ENCODE results near the gene HRH1.
"Not testable (repeated sequence)": the region's sequence is repeated elsewhere in the genome, so short reads cannot be mapped to it uniquely, and the experiment has no call there.

HRH1 gene, protein sequence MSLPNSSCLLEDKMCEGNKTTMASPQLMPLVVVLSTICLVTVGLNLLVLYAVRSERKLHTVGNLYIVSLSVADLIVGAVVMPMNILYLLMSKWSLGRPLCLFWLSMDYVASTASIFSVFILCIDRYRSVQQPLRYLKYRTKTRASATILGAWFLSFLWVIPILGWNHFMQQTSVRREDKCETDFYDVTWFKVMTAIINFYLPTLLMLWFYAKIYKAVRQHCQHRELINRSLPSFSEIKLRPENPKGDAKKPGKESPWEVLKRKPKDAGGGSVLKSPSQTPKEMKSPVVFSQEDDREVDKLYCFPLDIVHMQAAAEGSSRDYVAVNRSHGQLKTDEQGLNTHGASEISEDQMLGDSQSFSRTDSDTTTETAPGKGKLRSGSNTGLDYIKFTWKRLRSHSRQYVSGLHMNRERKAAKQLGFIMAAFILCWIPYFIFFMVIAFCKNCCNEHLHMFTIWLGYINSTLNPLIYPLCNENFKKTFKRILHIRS

DNA sequence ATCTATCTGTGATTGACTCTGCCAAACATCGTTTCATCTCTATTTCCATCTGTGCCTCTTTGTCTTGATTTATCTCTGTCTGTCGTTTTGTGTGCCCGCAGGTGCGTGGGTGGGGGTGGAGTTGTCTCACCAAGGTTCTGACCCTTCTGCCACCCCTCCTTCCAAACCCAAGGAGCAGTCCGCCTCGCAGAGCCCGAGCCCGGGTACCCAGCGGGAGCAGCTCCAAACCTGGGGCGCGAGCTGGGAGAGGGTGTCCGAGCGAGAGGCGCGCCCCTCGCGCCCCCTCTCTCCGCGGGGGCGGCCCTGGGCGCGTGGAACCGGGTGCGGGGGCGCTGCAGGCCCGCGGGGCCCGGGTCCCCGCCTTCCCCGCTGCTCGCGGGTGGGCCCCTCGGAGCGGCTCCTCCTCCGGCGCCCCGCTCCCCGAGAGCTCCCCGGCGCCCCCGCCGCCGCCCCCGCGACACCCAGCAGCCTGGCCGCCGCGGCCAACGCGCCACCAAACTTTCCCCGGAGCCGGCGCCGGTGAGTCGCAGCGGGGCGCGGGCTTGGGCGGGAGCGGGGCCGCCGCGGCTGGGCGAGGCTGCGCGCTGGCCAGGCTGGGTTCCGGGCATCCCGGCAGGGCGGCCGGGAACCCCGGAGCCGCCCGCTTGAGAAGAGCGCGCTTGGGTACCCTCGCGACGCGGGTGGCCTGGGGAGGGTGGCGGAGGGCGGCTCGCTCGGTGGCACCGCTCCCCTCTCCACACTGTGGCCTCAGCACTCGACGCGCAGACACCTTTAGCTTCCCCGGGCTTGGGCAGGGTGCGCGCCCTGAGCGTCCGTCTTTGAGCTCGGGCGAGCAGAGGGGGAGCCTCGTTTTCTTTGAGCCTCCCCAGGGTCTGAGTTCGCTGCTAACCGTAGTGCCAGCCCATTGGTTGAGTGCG is at the start of gene HRH1:
TSS of gene HRH1 (plus strand) at position 458 of the 917 bp plus-strand sequence. CDS start 104,545 bp downstream, outside the sequence.
- no peak for FAIRE-seq

GRCh38 chr3:11113316-11113715 is 41.0 kb upstream of the HRH1 start:
- not testable (repeated sequence) for FAIRE-seq

- FAIRE-seq, result no peak
Measured at GRCh38 chr3:11115548-11115947, 38.7 kb upstream of the HRH1 start.

DNA sequence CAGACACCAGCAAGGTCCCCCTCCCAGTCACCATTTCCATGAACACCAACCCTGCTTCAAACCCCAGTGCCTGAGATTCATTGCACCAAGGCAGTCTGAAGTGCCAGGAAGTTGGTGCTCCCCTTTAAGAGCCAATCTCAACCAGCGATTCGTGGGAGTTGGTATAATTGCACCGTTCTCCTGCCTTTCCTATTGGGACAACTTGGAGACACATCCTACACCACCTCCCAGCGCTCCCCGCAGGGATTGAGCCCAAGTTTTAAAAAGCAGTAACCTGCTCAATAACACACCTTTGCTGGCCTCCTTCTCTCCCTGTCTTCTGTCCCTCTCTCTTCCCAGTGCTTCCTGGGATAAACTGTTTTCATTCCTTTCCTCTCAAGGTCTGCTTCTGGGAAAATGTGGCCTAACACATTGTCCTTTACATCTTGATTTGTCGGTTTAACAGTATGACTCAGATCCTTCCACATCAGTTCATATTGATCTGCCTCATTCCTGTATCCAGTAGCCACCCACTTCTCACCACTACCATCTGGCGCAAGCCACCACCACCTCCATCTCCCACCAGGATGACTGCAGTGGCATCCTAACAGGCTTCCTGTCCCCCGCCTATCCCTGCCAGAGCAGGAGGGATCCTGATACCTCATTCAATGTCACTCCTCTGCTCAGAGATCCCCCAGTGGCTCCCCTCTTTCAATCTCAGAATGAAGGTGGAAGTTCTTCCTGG is 37.8 kb upstream of the HRH1 start:
- no peak for FAIRE-seq

DNA sequence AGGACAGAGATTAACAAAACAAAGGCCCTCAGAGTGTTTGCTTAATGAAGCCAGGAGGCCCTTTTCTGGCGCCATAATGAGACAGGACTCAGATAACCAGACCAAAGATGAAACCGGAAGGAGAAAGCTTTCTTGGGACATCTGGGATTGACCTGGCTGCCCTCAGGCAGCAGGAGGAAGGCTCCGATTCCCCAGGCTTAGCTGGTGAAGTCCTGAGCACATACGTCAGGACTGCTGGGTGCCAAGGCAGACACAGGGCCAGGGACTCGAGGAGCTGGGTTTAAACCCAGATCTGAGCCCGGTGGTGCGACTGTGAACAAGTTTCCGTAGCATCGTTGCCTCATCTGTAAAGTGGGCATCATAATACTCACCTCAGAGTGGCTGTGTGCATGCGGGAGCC is 36.7 kb upstream of the HRH1 start:
- no peak for FAIRE-seq

- FAIRE-seq, result no peak
Measured at GRCh38 chr3:11118181-11118682, 36.1 kb upstream of the HRH1 start.

DNA sequence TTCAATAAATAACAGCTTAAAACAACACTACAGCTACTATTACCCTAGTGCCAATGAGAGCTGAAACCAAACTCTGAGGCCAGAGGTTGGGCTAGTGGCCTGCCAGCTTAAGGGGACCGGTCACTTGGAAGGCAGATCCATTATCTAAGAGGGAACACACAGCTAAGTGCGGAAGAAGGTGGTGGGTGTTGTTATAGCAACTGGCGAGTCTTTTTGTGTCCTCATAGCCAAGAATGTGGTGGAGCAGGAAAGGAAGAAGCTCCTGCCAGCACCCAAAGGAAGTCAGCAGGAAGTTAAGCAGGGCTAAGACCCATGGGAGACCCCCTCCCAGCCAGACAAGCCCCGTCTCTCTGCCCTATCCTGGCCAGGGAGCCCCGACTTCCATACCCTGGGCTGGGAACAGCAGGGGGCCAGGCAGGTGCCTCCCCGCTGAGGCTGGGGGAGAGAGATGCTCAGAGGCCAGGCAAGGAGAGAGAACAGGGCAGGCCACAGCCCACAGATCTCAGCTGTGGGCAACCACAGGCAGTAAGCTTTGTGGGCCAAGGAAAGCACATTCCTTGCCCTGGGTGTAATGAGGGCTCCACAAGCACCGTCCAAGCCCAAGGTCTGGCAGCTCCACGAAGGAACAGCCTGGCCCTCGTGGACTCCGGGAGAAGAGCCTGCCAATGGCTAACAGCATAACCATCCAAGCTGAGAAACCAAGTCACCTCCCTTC is 34.0 kb upstream of the HRH1 start:
- no peak for FAIRE-seq

- no peak for FAIRE-seq
Measured at GRCh38 chr3:11126653-11127052, 27.6 kb upstream of the HRH1 start.

- FAIRE-seq, result no peak
Measured at GRCh38 chr3:11128682-11129632, 25.3 kb upstream of the HRH1 start.

DNA sequence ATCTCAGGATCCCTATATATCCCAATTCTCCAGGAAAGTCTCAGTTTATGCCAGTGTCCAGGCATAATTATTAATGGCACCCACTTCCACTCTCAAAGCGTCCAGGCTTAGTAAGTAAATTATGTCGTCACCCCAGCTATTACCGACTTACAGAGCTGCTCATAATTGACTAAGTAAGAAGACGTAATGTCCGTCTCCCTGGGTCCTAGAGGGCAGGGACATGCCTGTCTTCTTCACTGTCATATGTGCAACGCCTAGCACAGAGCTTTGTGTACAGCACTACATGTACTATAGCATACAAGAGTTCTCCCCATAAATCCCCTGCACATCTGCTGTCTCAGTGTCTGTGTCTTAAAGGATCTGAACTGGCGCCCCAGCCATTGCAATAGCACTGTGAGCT is 23.9 kb upstream of the HRH1 start:
- no peak for FAIRE-seq

- FAIRE-seq, result no peak
Measured at GRCh38 chr3:11131371-11131770, 22.9 kb upstream of the HRH1 start.

GRCh38 chr3:11131886-11132285 is 22.4 kb upstream of the HRH1 start:
- FAIRE-seq, result not testable (repeated sequence)

DNA sequence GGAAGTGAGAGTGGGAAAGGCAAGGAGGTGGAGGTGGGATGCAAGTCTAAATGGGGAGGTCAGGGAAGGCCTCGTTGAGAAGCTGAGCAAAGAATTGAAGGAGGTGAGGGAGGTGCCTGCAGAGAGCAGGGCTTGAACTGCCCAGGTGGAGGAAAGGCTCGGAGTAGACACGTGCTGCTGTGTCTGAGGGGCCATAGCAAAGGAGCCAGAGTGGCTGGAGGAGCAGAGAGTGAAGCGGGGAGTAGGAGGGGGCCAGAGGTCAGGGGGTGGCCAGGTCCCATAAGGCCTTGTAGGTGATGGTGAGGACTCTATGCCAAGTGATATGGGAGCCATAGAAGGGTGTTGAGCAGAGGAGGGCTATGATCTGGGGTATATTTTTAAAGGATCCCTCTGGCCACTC is 21.4 kb upstream of the HRH1 start:
- no peak for FAIRE-seq

DNA sequence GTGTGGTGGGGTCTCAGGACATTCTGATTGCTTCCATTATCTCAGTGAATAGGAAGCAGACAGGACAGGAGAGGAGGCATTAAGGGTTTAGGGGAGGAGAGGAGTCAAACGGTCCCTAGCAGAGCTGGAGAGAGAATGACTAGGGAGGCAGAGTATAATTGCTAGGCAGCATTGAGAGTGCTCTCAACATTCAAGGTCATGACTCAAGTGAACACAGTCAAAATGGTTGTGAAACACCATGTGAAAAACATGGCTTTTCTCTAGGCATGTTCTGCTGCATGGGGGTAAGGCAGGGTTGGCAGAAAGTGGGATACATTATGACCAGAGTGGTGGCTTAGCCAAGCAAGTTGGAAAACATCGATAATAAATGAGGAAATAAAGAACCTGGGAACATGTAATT is 19.5 kb upstream of the HRH1 start:
- no peak for FAIRE-seq

GRCh38 chr3:11136116-11136515 is 18.2 kb upstream of the HRH1 start:
- no peak for FAIRE-seq

GRCh38 chr3:11136830-11137626 is 17.3 kb upstream of the HRH1 start:
- FAIRE-seq, result no peak

DNA sequence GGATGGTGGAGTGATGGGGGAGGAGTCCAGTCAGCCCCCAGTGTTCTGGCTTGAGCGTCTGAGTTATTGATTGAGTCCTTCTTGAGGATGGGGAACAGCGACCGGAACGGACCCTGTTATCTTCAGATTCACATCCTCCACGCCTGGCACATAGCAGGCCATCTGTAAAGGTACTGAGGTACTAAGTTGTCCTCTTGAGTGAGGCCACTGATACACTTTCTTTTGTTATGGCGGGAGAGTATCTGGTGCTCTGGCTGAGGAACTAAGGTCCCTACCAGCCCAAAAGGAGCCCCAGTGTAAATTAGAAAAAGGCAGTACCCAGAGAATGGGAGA is 16.7 kb upstream of the HRH1 start:
- no peak for FAIRE-seq

- FAIRE-seq, result no peak
Measured at GRCh38 chr3:11138371-11138770, 15.9 kb upstream of the HRH1 start.

- no peak for FAIRE-seq
Measured at GRCh38 chr3:11140030-11140712, 14.1 kb upstream of the HRH1 start.

- FAIRE-seq, result no peak
Measured at GRCh38 chr3:11140713-11141104, 13.6 kb upstream of the HRH1 start.

Data from islet of Langerhans (tissue), 1 donor.